OCI-LY1 (cell line): ENCODE results near the gene DYRK1B.
"Not testable (repeated sequence)": the region's sequence is repeated elsewhere in the genome, so short reads cannot be mapped to it uniquely, and the experiment has no call there.

Source experiments
- H2AFZ ChIP-seq: fragments of 200-600 bp; sonication (generic), shearing (Covaris generic); 2 replicates; pipeline ENCODE4 v1.6.0; 2014; ENCODE audit warnings: antibody characterized with exemption, mild to moderate bottlenecking, low read length
- H3F3A ChIP-seq: fragments of 200-600 bp; sonication (generic), shearing (Covaris generic); 2 replicates; pipeline ENCODE4 v1.6.0; 2014; ENCODE audit warnings: mild to moderate bottlenecking, antibody characterized with exemption, low read length, moderate library complexity; ENCODE audit not compliant: insufficient read depth
- H3K27ac ChIP-seq: fragments of 200-600 bp; sonication (generic); 2 replicates; pipeline ENCODE4 v1.5.1; 2014; ENCODE audit warnings: low read length, mixed run types, mild to moderate bottlenecking, low read depth; ENCODE audit not compliant: poor library complexity, severe bottlenecking
- H3K27me3 ChIP-seq: fragments of 200-600 bp; sonication (generic); 2 replicates; pipeline ENCODE4 v1.6.0; 2014; ENCODE audit warnings: antibody characterized with exemption, mild to moderate bottlenecking, low read length, moderate library complexity; ENCODE audit not compliant: insufficient read depth
- H3K36me3 ChIP-seq: fragments of 200-600 bp; sonication (generic); 2 replicates; pipeline ENCODE4 v1.6.1; 2014; ENCODE audit warnings: mild to moderate bottlenecking, antibody characterized with exemption, low read length, moderate library complexity, mixed read lengths; ENCODE audit not compliant: insufficient read depth
- H3K4me1 ChIP-seq: fragments of 200-600 bp; sonication (generic); 2 replicates; pipeline ENCODE4 v1.5.1; 2014; ENCODE audit warnings: mild to moderate bottlenecking, low read length, moderate library complexity; ENCODE audit not compliant: insufficient read depth, severe bottlenecking
- H3K4me2 ChIP-seq: fragments of 200-600 bp; sonication (generic), shearing (Covaris generic); 2 replicates; pipeline ENCODE4 v1.6.1; 2014; ENCODE audit warnings: low read length
- H3K4me3 ChIP-seq: fragments of 200-600 bp; sonication (generic); 2 replicates; pipeline ENCODE4 v1.5.1; 2014; ENCODE audit warnings: low read length, low read depth, mild to moderate bottlenecking, mixed read lengths; ENCODE audit not compliant: poor library complexity, severe bottlenecking
- H3K79me2 ChIP-seq: fragments of 200-600 bp; shearing (Covaris generic); 2 replicates; pipeline ENCODE4 v1.6.1; 2016; ENCODE audit warnings: mixed run types, low read length, mixed read lengths; ENCODE audit not compliant: insufficient read depth
- H3K9ac ChIP-seq: fragments of 200-600 bp; sonication (generic), shearing (Covaris generic); 2 replicates; pipeline ENCODE4 v1.6.1; 2014; ENCODE audit warnings: mild to moderate bottlenecking, low read length, mixed read lengths
- H3K9me2 ChIP-seq: fragments of 200-600 bp; sonication (generic), shearing (Covaris generic); 2 replicates; pipeline ENCODE4 v1.6.1; 2014; ENCODE audit warnings: low read depth, mild to moderate bottlenecking, low read length, mixed read lengths
- H3K9me3 ChIP-seq: fragments of 200-600 bp; shearing (Covaris generic); 2 replicates; pipeline ENCODE4 v1.6.1; 2014; ENCODE audit warnings: low read length, mixed read lengths
- H4K20me1 ChIP-seq: fragments of 200-600 bp; sonication (generic), shearing (Covaris generic); 2 replicates; pipeline ENCODE4 v1.6.0; 2016; ENCODE audit warnings: mild to moderate bottlenecking, low read length; ENCODE audit not compliant: insufficient read depth
- CTCF ChIP-seq: fragments of 200-600 bp; sonication (generic), shearing (Covaris generic); IDR thresholded peaks from 2 replicates; pipeline ENCODE4 v1.5.1; 2017; ENCODE audit warnings: mild to moderate bottlenecking, antibody characterized with exemption, low read length, moderate library complexity, mixed read lengths
- EZH2 ChIP-seq: fragments of 200-600 bp; sonication (generic), shearing (Covaris generic); IDR thresholded peaks from 2 replicates; pipeline ENCODE4 v1.8.0; 2017; ENCODE audit warnings: borderline replicate concordance, mixed run types, mild to moderate bottlenecking, antibody characterized with exemption, low read length, moderate library complexity, mixed read lengths

Gene DYRK1B

GRCh38 chr19:39833464-39834286 lies at the start of gene DYRK1B:
TSS of gene DYRK1B (minus strand) at chr19:39834162. CDS start at chr19:39831867, 2,295 bp downstream.
- Histone ChIP-seq H3K4me3 (peak within 1 kb of the TSS; percentile 69), H3K27ac (peak within 1 kb of the TSS; percentile 25), H3K27me3 (no peaks in the 10 kb centered on the region), H3K9ac (peak within 1 kb of the TSS; percentile 32; the same call in 1 of the 2 replicates), H3K36me3 (peaks cover 74% of the 10 kb centered on the region), H3K4me1 (peaks cover 13% of the 10 kb centered on the region), H2AFZ (no peak within 1 kb of the TSS), H4K20me1 (no peaks in the 10 kb centered on the region), H3K9me2 (no peaks in the 10 kb centered on the region), H3K9me3 (no peaks in the 10 kb centered on the region), H3K79me2 (no peaks in the 10 kb centered on the region), H3K4me2 (peak within 1 kb of the TSS; percentile 78), H3F3A (no peaks in the 10 kb centered on the region)
- TF ChIP-seq EZH2: no peak

DNA sequence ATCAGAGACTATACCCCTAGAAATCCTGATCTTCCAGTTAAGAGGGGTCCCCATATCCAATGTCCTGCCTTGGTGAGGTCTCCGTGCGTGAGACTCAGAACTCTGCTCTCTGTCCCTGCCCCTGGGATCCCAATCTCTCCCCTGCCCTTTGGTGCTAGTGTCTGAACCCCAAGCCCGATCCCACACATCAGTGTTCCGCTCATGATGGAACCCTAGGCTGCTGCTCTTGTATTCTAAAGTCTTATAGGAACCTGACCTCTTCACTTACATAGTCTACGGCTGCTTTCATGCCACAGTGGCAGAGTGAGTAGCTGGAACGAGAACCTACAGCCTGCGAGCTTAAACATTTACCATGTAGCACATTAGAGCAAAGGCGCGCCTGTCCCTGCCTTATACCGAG lies 48.7 kb upstream of the DYRK1B start:
- H3K9ac ChIP-seq, H3K9me3 ChIP-seq, H3K27ac ChIP-seq, H3K79me2 ChIP-seq, H3K4me2 ChIP-seq, H3K9me2 ChIP-seq, H3K4me1 ChIP-seq, H3K27me3 ChIP-seq, H3K36me3 ChIP-seq, H4K20me1 ChIP-seq, H3F3A ChIP-seq, H2AFZ ChIP-seq, H3K4me3 ChIP-seq: not testable (repeated sequence)

DNA sequence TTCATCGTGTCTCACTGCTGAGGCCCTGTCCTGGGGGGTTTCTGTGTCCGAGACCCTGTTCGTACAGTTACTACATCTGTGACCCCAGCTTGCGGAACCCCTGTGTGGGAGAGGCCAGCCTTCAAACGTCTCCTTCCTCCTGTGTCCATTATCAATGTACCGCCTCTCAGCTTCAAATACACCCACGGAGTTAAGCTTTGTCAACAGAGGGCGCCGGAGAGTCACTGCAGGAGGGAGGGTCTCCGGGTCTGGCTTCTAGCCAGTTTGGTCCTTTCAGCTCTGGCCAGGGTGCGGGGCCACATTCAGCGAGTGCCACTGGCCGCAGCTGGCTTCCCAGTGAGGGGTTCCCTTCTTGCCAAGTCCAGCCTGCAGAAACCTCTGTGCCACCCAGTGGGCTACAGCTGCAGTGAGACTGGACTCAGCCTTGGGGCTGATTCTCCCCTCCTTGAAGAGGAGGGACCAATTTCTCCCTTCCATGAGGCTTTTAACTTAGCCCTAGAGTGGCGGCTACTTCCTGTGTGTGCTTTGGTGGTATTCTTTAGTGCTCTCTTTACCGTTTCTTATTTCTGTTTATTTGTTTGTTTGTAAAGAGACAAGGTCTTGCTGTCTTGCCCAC lies 47.6 kb upstream of the DYRK1B start:
- not testable (repeated sequence) for H4K20me1 ChIP-seq, H3K9me3 ChIP-seq, H3K9me2 ChIP-seq, H3K36me3 ChIP-seq, H2AFZ ChIP-seq, H3K27me3 ChIP-seq, H3K79me2 ChIP-seq, H3K27ac ChIP-seq, H3K4me3 ChIP-seq, H3K4me1 ChIP-seq, H3K4me2 ChIP-seq, H3F3A ChIP-seq, H3K9ac ChIP-seq
- peak; percentile 53 for TF ChIP-seq CTCF

DNA sequence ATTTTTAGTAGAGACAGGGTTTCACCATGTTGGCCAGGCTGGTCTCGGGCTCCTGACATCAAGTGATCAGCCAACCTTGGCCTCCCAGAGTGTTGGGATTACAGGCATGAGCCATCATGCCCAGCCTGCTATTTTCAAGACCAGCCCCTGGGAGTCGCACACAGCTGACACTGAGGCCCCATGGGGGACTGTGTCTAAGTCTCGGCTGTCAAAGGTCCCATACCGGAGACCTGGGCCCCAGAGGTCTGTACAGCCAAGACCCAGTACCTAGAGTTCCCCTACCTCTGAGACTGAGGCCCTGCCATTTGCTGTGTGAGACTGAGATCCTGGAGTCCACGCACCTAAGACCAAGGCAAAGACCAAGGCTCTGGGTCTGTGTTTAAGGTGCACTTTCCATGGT lies 46.3 kb upstream of the DYRK1B start:
- not testable (repeated sequence) for H2AFZ ChIP-seq, H3K9ac ChIP-seq, H3K36me3 ChIP-seq, H3K27ac ChIP-seq, H3K27me3 ChIP-seq, H4K20me1 ChIP-seq, H3K4me1 ChIP-seq, H3K4me3 ChIP-seq, H3K9me2 ChIP-seq, H3K79me2 ChIP-seq, H3K4me2 ChIP-seq, H3F3A ChIP-seq, H3K9me3 ChIP-seq

- H3K9ac ChIP-seq, H3K27me3 ChIP-seq, H3K9me3 ChIP-seq, H3K79me2 ChIP-seq, H3K27ac ChIP-seq, H3F3A ChIP-seq, H3K9me2 ChIP-seq, H3K4me3 ChIP-seq, H4K20me1 ChIP-seq, H3K4me1 ChIP-seq, H3K36me3 ChIP-seq, H3K4me2 ChIP-seq, H2AFZ ChIP-seq: not testable (repeated sequence)
Measured at GRCh38 chr19:39879796-39880195, 45.8 kb upstream of the DYRK1B start.

- peaks cover 15% of the 10 kb centered on the region; the same call in 1 of the 2 replicates for H3K36me3 ChIP-seq
- not testable (repeated sequence) for H3K79me2 ChIP-seq, H3K4me2 ChIP-seq, H3K27ac ChIP-seq, H3K9ac ChIP-seq, H3K4me1 ChIP-seq, H3K9me3 ChIP-seq, H3K27me3 ChIP-seq, H3K4me3 ChIP-seq, H3K9me2 ChIP-seq, H4K20me1 ChIP-seq, H3F3A ChIP-seq, H2AFZ ChIP-seq
Measured at GRCh38 chr19:39878866-39879265, 44.9 kb upstream of the DYRK1B start.
